Cardiac muscle cell (in vitro differentiated cells and primary cell): ENCODE results near the gene FASTKD1. TPM values are rescaled to one million over a fixed set of nuclear protein-coding genes. Genes with fewer than 3 reads are reported as not detected.
"Not testable (repeated sequence)": the region's sequence is repeated elsewhere in the genome, so short reads cannot be mapped to it uniquely, and the experiment has no call there.

Experiments
- DNase-seq, 2 donors: peaks; one replicate each; pipeline versions ENCODE4 v3.0.0 to v3.0.0-alpha.2; 2010 to 2017; ENCODE audit warnings: low read depth in 1 of 2, low spot score in 1 of 2
- H3K27ac ChIP-seq: fragments of 200-600 bp; sonication (generic); 2 replicates; pipeline ENCODE4 v1.5.1; 2016
- H3K27me3 ChIP-seq: fragments of 200-600 bp; sonication (generic); 2 replicates; pipeline ENCODE4 v1.6.0; 2016; ENCODE audit warnings: control low read depth
- H3K36me3 ChIP-seq: fragments of 200-600 bp; sonication (generic); 2 replicates; pipeline ENCODE4 v1.5.1; 2016; ENCODE audit warnings: control low read depth
- H3K4me1 ChIP-seq: fragments of 200-600 bp; sonication (generic); 2 replicates; pipeline ENCODE4 v1.8.1; 2017; ENCODE audit warnings: low read depth, mild to moderate bottlenecking, mixed run types
- H3K4me3 ChIP-seq: fragments of 200-600 bp; sonication (generic); 2 replicates; pipeline ENCODE4 v1.5.1; 2016; ENCODE audit warnings: mild to moderate bottlenecking
- H3K9me3 ChIP-seq: fragments of 200-600 bp; sonication (generic); 2 replicates; pipeline ENCODE4 v1.5.1; 2017; ENCODE audit warnings: low read depth, mild to moderate bottlenecking, control low read depth
- CTCF ChIP-seq: IDR thresholded peaks from 2 replicates; pipeline ENCODE4 v1.5.1; 2012; ENCODE audit warnings: low read depth, mild to moderate bottlenecking, low read length
- polyA plus RNA-seq: library from polyadenylated mRNA; unstranded; fragments of >200 nt; fragmentation: Nextera tagmentation; extraction: Ambion mirVana; gene quantifications from 2 replicates; pipeline ENCODE4 v1.2.1, GENCODE V29; 2016
- total RNA-seq: library from RNA; depleted of rRNA; stranded (reverse); fragments of >200 nt; gene quantifications from 2 replicates; pipeline ENCODE4 v1.2.3, GENCODE V29; 2016

FASTKD1 gene
- total and polyA plus RNA-seq, 2 experiments from 2014 or later = 41.3 to 62.4 TPM

- H3K36me3 ChIP-seq = no peaks in the 10 kb centered on the region
- H3K27me3 ChIP-seq = no peaks in the 10 kb centered on the region
- no peak for DNase-seq
- H3K4me3 ChIP-seq = peak overlapping the region; percentile 71
- H3K4me1 ChIP-seq = peaks cover 14% of the 10 kb centered on the region
- no peak for TF ChIP-seq CTCF
- peak overlapping the region; percentile 97 for H3K27ac ChIP-seq
- H3K9me3 ChIP-seq = no peaks in the 10 kb centered on the region
Observed at GRCh38 chr2:169585673-169586072, 12.0 kb upstream of the FASTKD1 start.

GRCh38 chr2:169584005-169584877 is 10.6 kb upstream of the FASTKD1 start, which contains the start of gene PPIG:
Gene PPIG (plus strand): TSS chr2:169584351. CDS start chr2:169604042, 19,691 bp downstream.
- Histone ChIP-seq H3K4me3 (peak within 1 kb of the TSS; percentile 71), H3K27ac (peak within 1 kb of the TSS; percentile 97), H3K36me3 (no peaks in the 10 kb centered on the region), H3K4me1 (peaks cover 14% of the 10 kb centered on the region), H3K9me3 (no peaks in the 10 kb centered on the region), H3K27me3 (peaks cover 5% of the 10 kb centered on the region)
- peak; percentile 93 to 95 for DNase-seq
- TF ChIP-seq CTCF = no peak

GRCh38 chr2:169583518-169583917 is 9.9 kb upstream of the FASTKD1 start:
- H3K4me1 ChIP-seq = peaks cover 14% of the 10 kb centered on the region
- H3K4me3 ChIP-seq = no peak overlapping the region
- no peak for TF ChIP-seq CTCF
- no peak for DNase-seq
- H3K27me3 ChIP-seq = peaks cover 13% of the 10 kb centered on the region
- no peaks in the 10 kb centered on the region for H3K36me3 ChIP-seq
- H3K9me3 ChIP-seq = no peaks in the 10 kb centered on the region
- H3K27ac ChIP-seq = no peak overlapping the region

- H3K9me3 ChIP-seq, H3K27ac ChIP-seq, DNase-seq, H3K4me3 ChIP-seq, H3K36me3 ChIP-seq: not testable (repeated sequence)
- Histone ChIP-seq H3K27me3 (peaks cover 13% of the 10 kb centered on the region), H3K4me1 (peaks cover 14% of the 10 kb centered on the region)
Observed at GRCh38 chr2:169582552-169583266, 9.0 kb upstream of the FASTKD1 start.

GRCh38 chr2:169579044-169579443 is 5.4 kb upstream of the FASTKD1 start:
- Histone ChIP-seq H3K4me1 (peaks cover 2% of the 10 kb centered on the region), H3K27ac (no peak overlapping the region), H3K36me3 (no peaks in the 10 kb centered on the region), H3K4me3 (no peak overlapping the region), H3K27me3 (peaks cover 13% of the 10 kb centered on the region), H3K9me3 (no peaks in the 10 kb centered on the region)
- TF ChIP-seq CTCF = no peak
- no peak for DNase-seq

GRCh38 chr2:169575264-169575663 is 1.6 kb upstream of the FASTKD1 start:
- H3K4me1 ChIP-seq = peaks cover 18% of the 10 kb centered on the region

GRCh38 chr2:169574539-169574938 is 874 bp upstream of the FASTKD1 start:
- not testable (repeated sequence) for H3K9me3 ChIP-seq, H3K4me3 ChIP-seq, H3K27ac ChIP-seq, H3K36me3 ChIP-seq, DNase-seq
- H3K27me3 ChIP-seq = peaks cover 11% of the 10 kb centered on the region
- peaks cover 24% of the 10 kb centered on the region for H3K4me1 ChIP-seq

More at GRCh38 chr2:169575264-169575663, 1.6 kb upstream of the FASTKD1 start:
- not testable (repeated sequence) for H3K27ac ChIP-seq, H3K36me3 ChIP-seq, H3K9me3 ChIP-seq, H3K4me3 ChIP-seq, DNase-seq
- H3K27me3 ChIP-seq = peaks cover 13% of the 10 kb centered on the region
